ENCODE measurements around the gene RNF157. TPM values are rescaled to one million over a fixed set of nuclear protein-coding genes. Genes with fewer than 3 reads are reported as not detected.

RNF157 gene
- total and polyA plus RNA-seq, 11 donors = 3.6 to 7.4 (median 5.2) TPM

- Histone ChIP-seq H3K4me3 (no peak overlapping the region), H3K36me3 (no peaks in the 10 kb centered on the region), H3K4me1 (peaks cover 8 to 35% (median 17%) of the 10 kb centered on the region in 12 donors), H3K9me3 (no peaks in the 10 kb centered on the region), H3K27me3 (no peaks in the 10 kb centered on the region), H3K27ac (peak overlapping the region in 2 of 12 donors; percentile 15 to 26)
- 30 to 36% (median 33%) methylated on average over 2 of the region's 2 CpGs for WGBS, 4 donors
- intact Hi-C loops (cut with DNase I) = loop anchor here in 3 of 10 donors (5.0 kb wide), 2 partner anchors 44 to 69 kb away; partner anchors contain the start of genes RNF157 (in 2 of the 3) and UBALD2 (in 1 of the 3)
- DNase-seq (peak; percentile 11 to 84 (median 63)), ATAC-seq (peak; percentile 52 to 74 (median 68))
- no peak for TF ChIP-seq POLR2A (IDR thresholded peaks at IDR 0.05)
- TF ChIP-seq CTCF (IDR thresholded peaks at IDR 0.05) = no peak
These were observed 42.4 kb downstream of the RNF157 start for GRCh38 chr17:76197911-76198310.

- Histone ChIP-seq H3K27ac (peak overlapping the region in 5 of 12 donors; percentile 15 to 58 (median 19)), H3K4me1 (peaks cover 8 to 41% (median 17%) of the 10 kb centered on the region in 12 donors), H3K27me3 (no peaks in the 10 kb centered on the region), H3K9me3 (no peaks in the 10 kb centered on the region), H3K36me3 (no peaks in the 10 kb centered on the region), H3K4me3 (no peak overlapping the region)
- ATAC-seq (peak; percentile 85 to 94 (median 88)), DNase-seq (peak in 4 of 5 donors; percentile 40 to 83 (median 76))
- intact Hi-C loops (cut with DNase I) = loop anchor here in 3 of 10 donors (5.0 kb wide), 2 partner anchors 46 to 71 kb away; partner anchors contain the start of genes RNF157 (in 2 of the 3) and UBALD2 (in 1 of the 3)
- TF ChIP-seq POLR2A (IDR thresholded peaks at IDR 0.05) (no peak), CTCF (IDR thresholded peaks at IDR 0.05) (peak in 2 of 12 donors; percentile 7 to 28)
- WGBS, 4 donors = 25 to 49% (median 35%) methylated on average over 3 of the region's 3 CpGs
These were observed 43.6 kb downstream of the RNF157 start for GRCh38 chr17:76196675-76197074.

- 93 to 97% (median 95%) methylated on average over 12 of the region's 12 CpGs for WGBS, 4 donors
- TF ChIP-seq POLR2A (IDR thresholded peaks at IDR 0.05) (no peak), CTCF (IDR thresholded peaks at IDR 0.05) (no peak)
- H3K27ac ChIP-seq = no peak overlapping the region
- H3K9me3 ChIP-seq = no peaks in the 10 kb centered on the region
- no peak for ATAC-seq
- no peaks in the 10 kb centered on the region for H3K36me3 ChIP-seq
- no peak for DNase-seq
- no peak overlapping the region for H3K4me3 ChIP-seq
- intact Hi-C loops (cut with DNase I) = loop anchor here in 3 of 10 donors (5.0 kb wide), 2 partner anchors 47 to 72 kb away; partner anchors contain the start of genes RNF157 (in 2 of the 3) and UBALD2 (in 1 of the 3)
- no peaks in the 10 kb centered on the region for H3K27me3 ChIP-seq
- H3K4me1 ChIP-seq = peaks cover 8 to 41% (median 17%) of the 10 kb centered on the region in 12 donors
These were observed 44.8 kb downstream of the RNF157 start for GRCh38 chr17:76195281-76196096.

- H3K27ac ChIP-seq = peak overlapping the region in 2 of 12 donors; percentile 14 to 79
- DNase-seq = no peak
- peaks cover 8 to 34% (median 17%) of the 10 kb centered on the region in 12 donors for H3K4me1 ChIP-seq
- intact Hi-C loops (cut with DNase I) = loop anchor here in 1 of 10 donors (5.0 kb wide), 1 partner anchor 89 kb away; no protein-coding TSS in a partner anchor
- H3K27me3 ChIP-seq = no peaks in the 10 kb centered on the region
- H3K36me3 ChIP-seq = no peaks in the 10 kb centered on the region
- H3K9me3 ChIP-seq = no peaks in the 10 kb centered on the region
- no peak for TF ChIP-seq CTCF (IDR thresholded peaks at IDR 0.05)
- TF ChIP-seq POLR2A (IDR thresholded peaks at IDR 0.05) = no peak
- 68 to 83% (median 71%) methylated on average over 13 of the region's 13 CpGs for WGBS, 4 donors
- no peak overlapping the region for H3K4me3 ChIP-seq
- ATAC-seq = no peak
These were observed 46.7 kb downstream of the RNF157 start for GRCh38 chr17:76193591-76193990.

All from heart left ventricle (tissue), 16 donors.